ENCODE results near the gene HIVEP1. TPM values are rescaled to one million over a fixed set of nuclear protein-coding genes. Genes with fewer than 3 reads are reported as not detected.

HIVEP1 gene
- total RNA-seq = 10 to 100 TPM; 45.9 to 71.6 TPM

GRCh38 chr6:12012038-12012557, at the start of gene HIVEP1:
Gene HIVEP1, plus strand, starts transcription at chr6:12012312. Its CDS starts 3,317 bp downstream, at chr6:12015629.
- ATAC-seq (no peak), DNase-seq (no peak)
- ChIA-PET CTCF (interaction anchor here (1.0 to 1.5 kb wide), 3 partner anchors 10 to 277 kb away, joined by 3 to 5 read pairs (median 4); no protein-coding TSS in a partner anchor), POLR2A (interaction anchor here (2.5 kb wide), 1 partner anchor 300 kb away, joined by 11 read pairs; no protein-coding TSS in a partner anchor)
- intact Hi-C loops (cut with DNase I, micrococcal nuclease) = loop anchor here (2.0 to 10.0 kb wide), 6 partner anchors 280 to 1700 kb away; partner anchors contain the start of genes RANBP9 (in 1 of the 2), SIRT5 (in 1 of the 2), SMIM13 (in 1 of the 2) and TFAP2A (in 1 of the 2)
- Mint-ChIP-seq H3K9me3 (ENCODE audit: low read depth) (peaks cover 8% of the 10 kb centered on the region), H3K27me3 (no peaks in the 10 kb centered on the region), H3K4me3 (peak within 1 kb of the TSS; percentile 96), H3K27ac (peak within 1 kb of the TSS; percentile 96), H3K36me3 (ENCODE audit: low read depth) (peaks cover 50% of the 10 kb centered on the region), H3K4me1 (peaks cover 43% of the 10 kb centered on the region)

DNA sequence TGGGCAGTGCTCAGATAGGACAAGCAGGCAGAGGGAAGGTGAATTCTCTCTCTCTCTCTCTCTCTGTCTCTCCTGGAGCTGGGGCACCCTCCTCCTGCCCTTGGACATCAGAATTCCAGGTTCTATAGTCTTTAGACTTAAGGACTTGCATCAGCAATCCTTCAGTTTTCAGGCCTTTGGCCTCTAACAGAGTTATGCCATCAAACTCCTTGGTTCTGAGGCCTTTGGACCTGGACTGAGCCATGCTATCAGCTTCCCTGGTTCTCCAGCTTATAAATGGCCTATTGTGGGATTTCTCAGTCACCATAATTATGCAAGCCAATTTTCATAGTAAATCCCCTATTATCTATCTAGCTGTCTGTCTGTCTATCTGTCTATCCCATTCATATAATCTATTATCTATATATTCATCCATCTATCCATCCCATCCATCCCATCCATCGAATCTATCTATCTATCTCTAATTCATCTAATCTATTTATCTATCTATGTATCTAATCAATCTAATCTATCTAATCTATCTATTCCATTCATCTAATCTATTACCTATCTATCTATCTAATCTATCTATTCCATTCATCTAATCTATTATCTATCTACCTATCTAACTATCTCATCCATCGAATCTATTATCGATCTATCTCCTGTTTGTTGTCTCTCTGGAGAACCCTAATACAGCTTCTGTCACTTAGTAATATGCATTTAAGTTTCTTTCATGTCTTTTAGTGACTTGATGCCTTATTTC, 48.2 kb upstream of the HIVEP1 start:
- Mint-ChIP-seq H3K4me3 (no peak overlapping the region), H3K4me1 (no peaks in the 10 kb centered on the region), H3K36me3 (ENCODE audit: low read depth) (no peaks in the 10 kb centered on the region), H3K27me3 (no peaks in the 10 kb centered on the region), H3K9me3 (ENCODE audit: low read depth) (no peaks in the 10 kb centered on the region), H3K27ac (no peak overlapping the region)
- DNase-seq (no peak), ATAC-seq (no peak)
- ChIA-PET POLR2A (no interaction called here), CTCF (interaction anchor here (1.3 kb wide), 1 partner anchor 11 kb away, joined by 3 read pairs; no protein-coding TSS in a partner anchor)
- intact Hi-C loops (cut with DNase I, micrococcal nuclease) = no loop called here

DNA sequence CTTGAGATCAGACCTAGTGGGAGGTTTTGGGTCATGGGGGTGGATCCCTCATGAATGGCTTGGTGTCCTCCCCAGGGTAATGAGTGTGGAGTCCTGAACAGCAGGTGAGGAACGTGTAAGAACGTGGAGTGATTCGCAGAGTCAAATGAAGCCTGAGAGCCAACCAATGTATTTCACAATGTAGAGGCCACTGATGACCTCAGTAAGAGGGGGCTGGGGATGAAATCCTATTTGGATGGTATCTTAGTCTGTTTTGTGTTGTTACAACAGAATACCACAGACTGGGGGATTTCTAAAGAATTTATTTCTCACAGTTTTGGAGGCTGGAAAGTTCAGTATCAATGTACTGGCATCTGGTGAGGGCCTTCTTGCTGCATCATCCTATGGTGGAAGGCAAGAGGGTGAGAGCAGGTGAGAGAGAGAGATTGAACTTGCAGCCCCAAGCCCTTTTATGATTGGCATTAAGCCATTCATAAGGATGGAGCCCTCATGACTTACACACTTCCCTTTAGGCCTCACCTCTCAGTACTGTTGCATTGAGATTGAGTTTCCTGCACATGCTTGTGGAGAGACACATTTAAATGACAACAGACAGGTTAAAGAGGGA, 47.3 kb upstream of the HIVEP1 start:
- ChIA-PET POLR2A (no interaction called here), CTCF (interaction anchor here (1.3 kb wide), 1 partner anchor 10 kb away, joined by 3 read pairs; no protein-coding TSS in a partner anchor)
- H3K9me3 Mint-ChIP-seq (ENCODE audit: low read depth) = no peaks in the 10 kb centered on the region
- H3K27ac Mint-ChIP-seq = no peak overlapping the region
- DNase-seq (no peak), ATAC-seq (no peak)
- no peaks in the 10 kb centered on the region for H3K36me3 Mint-ChIP-seq (ENCODE audit: low read depth)
- H3K4me1 Mint-ChIP-seq = no peaks in the 10 kb centered on the region
- no peaks in the 10 kb centered on the region for H3K27me3 Mint-ChIP-seq
- H3K4me3 Mint-ChIP-seq = no peak overlapping the region
- intact Hi-C loops (cut with DNase I, micrococcal nuclease) = no loop called here

DNA sequence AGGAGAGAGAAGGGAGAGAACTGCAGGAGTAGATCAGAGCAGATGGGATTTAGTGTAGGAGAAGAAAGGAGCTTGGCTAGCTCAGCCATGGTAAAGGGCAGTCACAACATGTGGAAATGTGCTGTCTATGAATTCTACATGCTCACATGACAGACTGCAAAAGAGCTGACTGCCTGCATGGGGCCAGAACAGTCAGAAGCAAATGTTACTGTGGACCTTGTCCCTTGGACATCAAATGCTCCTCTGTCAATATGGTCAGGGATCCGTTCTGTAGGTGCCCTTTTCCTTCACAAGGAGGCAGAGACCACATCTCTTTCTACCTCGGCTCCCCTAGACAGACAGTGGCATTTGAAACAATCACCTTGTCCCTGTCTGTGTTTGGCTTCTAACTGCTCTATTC, 46.6 kb upstream of the HIVEP1 start:
- intact Hi-C loops (cut with DNase I, micrococcal nuclease) = no loop called here
- Mint-ChIP-seq H3K4me3 (no peak overlapping the region), H3K36me3 (ENCODE audit: low read depth) (no peaks in the 10 kb centered on the region), H3K4me1 (no peaks in the 10 kb centered on the region), H3K27me3 (no peaks in the 10 kb centered on the region), H3K9me3 (ENCODE audit: low read depth) (no peaks in the 10 kb centered on the region), H3K27ac (no peak overlapping the region)
- ATAC-seq (no peak), DNase-seq (no peak)
- POLR2A ChIA-PET = no interaction called here
- CTCF ChIA-PET = interaction anchor here (0.6 to 0.7 kb wide), 2 partner anchors 23 to 36 kb away, joined by 3 read pairs; no protein-coding TSS in a partner anchor

DNA sequence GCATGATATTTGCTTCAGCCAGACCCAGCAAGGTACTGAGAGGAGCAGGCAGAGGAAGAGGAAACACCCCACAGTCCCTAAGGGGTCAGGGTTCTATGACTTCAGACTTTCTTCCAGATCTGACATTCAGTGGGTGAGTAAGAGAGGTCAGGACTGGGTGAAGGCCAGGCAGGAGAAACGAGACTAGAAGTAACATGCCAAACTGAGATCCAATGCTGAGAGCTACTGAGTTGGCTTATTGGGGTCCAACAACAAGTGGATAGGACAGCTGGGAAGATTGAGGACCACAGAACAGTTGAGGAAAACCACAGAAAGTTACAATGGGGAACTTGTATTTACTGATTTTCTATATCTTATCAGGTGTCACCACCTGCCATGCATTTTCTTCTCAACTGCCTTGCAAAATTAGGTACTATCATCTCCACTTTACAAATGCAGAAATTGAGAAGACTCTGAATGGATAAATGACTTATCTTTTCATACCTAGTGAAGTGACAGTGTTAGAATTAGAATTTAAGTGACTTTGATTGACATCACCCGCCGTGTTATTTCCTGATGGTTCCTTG, 43.8 kb upstream of the HIVEP1 start:
- H3K27ac Mint-ChIP-seq = no peak overlapping the region
- no peaks in the 10 kb centered on the region for H3K27me3 Mint-ChIP-seq
- CTCF ChIA-PET = interaction anchor here (1.1 kb wide), 1 partner anchor 290 kb away, joined by 3 read pairs; no protein-coding TSS in a partner anchor

DNA sequence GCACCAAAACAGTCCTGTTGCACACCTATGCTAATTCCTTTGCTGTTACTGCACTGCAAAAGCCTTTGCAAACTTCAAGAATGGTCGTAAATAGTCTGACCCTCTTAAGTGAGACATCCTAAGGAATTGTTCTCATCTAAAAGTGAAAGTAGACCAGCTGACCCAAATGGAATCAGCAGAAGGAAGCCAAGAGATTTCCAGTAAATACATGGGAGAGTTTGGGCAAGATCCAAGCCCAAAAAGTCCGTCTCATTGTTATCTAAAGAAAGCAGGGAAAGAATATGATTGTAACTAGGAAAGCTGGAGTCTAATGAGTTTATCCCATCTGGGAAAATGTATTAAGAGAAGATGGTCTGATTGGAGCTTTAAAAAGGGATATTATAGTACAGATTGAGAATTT, 43.0 kb upstream of the HIVEP1 start:
- Mint-ChIP-seq H3K9me3 (ENCODE audit: low read depth) (no peaks in the 10 kb centered on the region), H3K36me3 (ENCODE audit: low read depth) (no peaks in the 10 kb centered on the region), H3K27me3 (no peaks in the 10 kb centered on the region), H3K4me1 (no peaks in the 10 kb centered on the region), H3K27ac (no peak overlapping the region), H3K4me3 (no peak overlapping the region)
- CTCF ChIA-PET = interaction anchor here (1.1 kb wide), 1 partner anchor 291 kb away, joined by 3 read pairs; no protein-coding TSS in a partner anchor
- ATAC-seq (no peak), DNase-seq (no peak)
- POLR2A ChIA-PET = no interaction called here
- intact Hi-C loops (cut with DNase I, micrococcal nuclease) = no loop called here

More for the DNA sequence above, 43.8 kb upstream of the HIVEP1 start:
- ATAC-seq (no peak), DNase-seq (no peak)
- Mint-ChIP-seq H3K36me3 (ENCODE audit: low read depth) (no peaks in the 10 kb centered on the region), H3K9me3 (ENCODE audit: low read depth) (no peaks in the 10 kb centered on the region), H3K4me3 (no peak overlapping the region), H3K4me1 (no peaks in the 10 kb centered on the region)
- POLR2A ChIA-PET = no interaction called here
- intact Hi-C loops (cut with DNase I, micrococcal nuclease) = no loop called here

GRCh38 chr6:11970114-11970513, 42.0 kb upstream of the HIVEP1 start:
- Mint-ChIP-seq H3K4me1 (peaks cover 3% of the 10 kb centered on the region), H3K27ac (no peak overlapping the region), H3K27me3 (no peaks in the 10 kb centered on the region), H3K9me3 (ENCODE audit: low read depth) (no peaks in the 10 kb centered on the region), H3K4me3 (no peak overlapping the region), H3K36me3 (ENCODE audit: low read depth) (no peaks in the 10 kb centered on the region)
- DNase-seq (no peak), ATAC-seq (no peak)
- POLR2A ChIA-PET = interaction anchor here (0.6 kb wide), 1 partner anchor 43 kb away, joined by 5 read pairs; no protein-coding TSS in a partner anchor
- CTCF ChIA-PET = no interaction called here
- intact Hi-C loops (cut with DNase I, micrococcal nuclease) = no loop called here

DNA sequence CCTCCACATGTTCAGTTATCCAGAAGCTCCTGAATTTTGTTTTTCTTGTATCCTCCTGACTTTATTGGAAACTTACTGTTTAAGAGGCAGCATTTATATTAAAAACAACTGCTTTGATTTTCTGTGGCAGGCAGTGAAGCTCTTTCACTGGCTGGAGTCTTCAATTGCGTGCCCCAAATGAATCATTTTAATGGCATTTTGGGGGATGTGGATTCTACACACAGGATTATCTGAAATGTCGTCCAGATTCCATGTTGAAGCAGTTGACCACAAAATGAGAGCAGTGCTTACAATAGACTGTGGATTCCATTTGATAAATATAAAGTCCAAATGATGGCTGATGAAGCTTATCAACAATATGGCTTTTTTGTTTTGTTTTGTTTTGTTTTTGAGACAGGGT, 41.0 kb upstream of the HIVEP1 start:
- Mint-ChIP-seq H3K36me3 (ENCODE audit: low read depth) (no peaks in the 10 kb centered on the region), H3K9me3 (ENCODE audit: low read depth) (no peaks in the 10 kb centered on the region), H3K27me3 (no peaks in the 10 kb centered on the region), H3K27ac (no peak overlapping the region), H3K4me1 (peaks cover 8% of the 10 kb centered on the region), H3K4me3 (no peak overlapping the region)
- DNase-seq (no peak), ATAC-seq (no peak)
- CTCF ChIA-PET = no interaction called here
- POLR2A ChIA-PET = no interaction called here
- intact Hi-C loops (cut with DNase I, micrococcal nuclease) = no loop called here

DNA sequence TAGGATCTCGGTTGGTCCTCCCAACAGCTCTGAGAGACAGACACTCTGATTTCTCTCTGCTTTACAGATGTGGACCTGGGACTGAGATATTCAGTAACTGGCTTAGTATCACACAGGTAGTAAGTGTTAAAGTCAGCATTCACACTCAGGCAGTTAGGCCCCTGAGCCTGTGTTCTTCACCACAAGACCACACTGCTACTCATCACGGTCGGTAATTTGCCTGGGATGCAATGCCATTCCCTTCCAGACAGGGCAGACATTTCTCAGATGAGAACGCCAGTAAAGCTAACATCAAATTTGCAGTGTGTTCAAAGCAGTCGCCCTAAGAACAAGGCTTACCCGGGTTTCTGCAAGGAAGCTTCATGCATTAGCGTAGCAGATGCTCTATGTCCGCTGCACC, 39.8 kb upstream of the HIVEP1 start:
- H3K27ac Mint-ChIP-seq = no peak overlapping the region
- H3K36me3 Mint-ChIP-seq (ENCODE audit: low read depth) = no peaks in the 10 kb centered on the region
- intact Hi-C loops (cut with DNase I, micrococcal nuclease) = no loop called here
- no peaks in the 10 kb centered on the region for H3K27me3 Mint-ChIP-seq
- no peaks in the 10 kb centered on the region for H3K9me3 Mint-ChIP-seq (ENCODE audit: low read depth)
- no peak for DNase-seq
- peaks cover 13% of the 10 kb centered on the region for H3K4me1 Mint-ChIP-seq
- CTCF ChIA-PET = interaction anchor here (0.7 to 0.8 kb wide), 2 partner anchors 59 to 66 kb away, joined by 3 read pairs; no protein-coding TSS in a partner anchor
- POLR2A ChIA-PET = no interaction called here
- H3K4me3 Mint-ChIP-seq = no peak overlapping the region
- ATAC-seq = no peak

GRCh38 chr6:11972806-11973205, 39.3 kb upstream of the HIVEP1 start:
- DNase-seq = no peak
- Mint-ChIP-seq H3K4me1 (peaks cover 13% of the 10 kb centered on the region), H3K27ac (no peak overlapping the region), H3K4me3 (no peak overlapping the region), H3K27me3 (no peaks in the 10 kb centered on the region), H3K9me3 (ENCODE audit: low read depth) (no peaks in the 10 kb centered on the region), H3K36me3 (ENCODE audit: low read depth) (no peaks in the 10 kb centered on the region)
- ATAC-seq = no peak
- intact Hi-C loops (cut with DNase I, micrococcal nuclease) = no loop called here
- POLR2A ChIA-PET = no interaction called here
- CTCF ChIA-PET = interaction anchor here (0.7 to 1.2 kb wide), 2 partner anchors 30 to 60 kb away, joined by 3 to 4 read pairs; no protein-coding TSS in a partner anchor

DNA sequence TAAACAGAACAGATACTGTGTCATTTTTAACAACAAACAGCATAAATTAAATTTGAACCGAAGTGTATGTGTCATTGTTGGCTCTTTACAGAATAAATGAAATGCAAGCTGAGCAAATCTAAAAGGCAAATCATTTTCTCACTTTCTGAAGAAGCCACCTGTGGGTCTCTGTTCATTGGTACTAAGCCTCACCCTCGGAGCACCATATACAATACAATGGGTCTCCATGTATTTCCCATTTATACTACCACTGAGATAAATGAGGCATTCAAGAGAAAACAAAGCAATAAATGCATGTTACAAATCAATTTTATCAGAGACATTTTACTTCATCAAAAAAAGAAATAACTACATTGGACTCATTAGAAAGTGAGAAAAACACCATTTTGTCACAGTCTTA, 38.9 kb upstream of the HIVEP1 start:
- intact Hi-C loops (cut with DNase I, micrococcal nuclease) = no loop called here
- H3K4me3 Mint-ChIP-seq = no peak overlapping the region
- ATAC-seq (no peak), DNase-seq (no peak)
- ChIA-PET CTCF (interaction anchor here (1.1 to 1.2 kb wide), 2 partner anchors 30 to 317 kb away, joined by 3 to 4 read pairs; no protein-coding TSS in a partner anchor), POLR2A (no interaction called here)
- peaks cover 15% of the 10 kb centered on the region for H3K4me1 Mint-ChIP-seq
- H3K27ac Mint-ChIP-seq = no peak overlapping the region
- no peaks in the 10 kb centered on the region for H3K9me3 Mint-ChIP-seq (ENCODE audit: low read depth)
- H3K27me3 Mint-ChIP-seq = no peaks in the 10 kb centered on the region
- H3K36me3 Mint-ChIP-seq (ENCODE audit: low read depth) = no peaks in the 10 kb centered on the region

Data from activated CD4-positive, alpha-beta T cell treated with anti-CD3 and anti-CD28 coated beads for 36 hours (primary cell).